Neural cell (in vitro differentiated cells): ENCODE results near the gene USP7. TPM values are rescaled to one million over a fixed set of nuclear protein-coding genes. Genes with fewer than 3 reads are reported as not detected.

ENCODE experiments used
- H2AFZ ChIP-seq: fragments of 200-600, 300-800 bp; sonication (generic), shearing (Covaris generic); 2 replicates; pipeline ENCODE4 v1.6.0; 2014; ENCODE audit warnings: low read depth, mild to moderate bottlenecking, antibody characterized with exemption, low read length, moderate library complexity
- H3F3A ChIP-seq: fragments of 200-600 bp; shearing (Covaris generic); 2 replicates; pipeline ENCODE4 v1.6.1; 2016; ENCODE audit warnings: mild to moderate bottlenecking, moderate library complexity, mixed read lengths, antibody characterized with exemption, low read length; ENCODE audit not compliant: insufficient read depth, poor library complexity, severe bottlenecking
- H3K27ac ChIP-seq: fragments of 200-600, 300-800 bp; sonication (generic), shearing (Covaris generic); 2 replicates; pipeline ENCODE4 v1.5.1; 2014; ENCODE audit warnings: mild to moderate bottlenecking, low read length, moderate library complexity
- H3K27me3 ChIP-seq: fragments of 300-800, 200-600 bp; sonication (generic), shearing (Covaris generic); 2 replicates; pipeline ENCODE4 v1.6.0; 2014; ENCODE audit warnings: mild to moderate bottlenecking, low read depth, low read length, moderate library complexity; ENCODE audit not compliant: insufficient read depth
- H3K36me3 ChIP-seq: fragments of 300-800, 200-600 bp; sonication (generic), shearing (Covaris generic); 2 replicates; pipeline ENCODE4 v1.5.1; 2014; ENCODE audit warnings: mild to moderate bottlenecking, antibody characterized with exemption, low read length, moderate library complexity; ENCODE audit not compliant: insufficient read depth
- H3K4me2 ChIP-seq: fragments of 300-800, 200-600 bp; sonication (generic), shearing (Covaris generic); 2 replicates; pipeline ENCODE4 v1.6.0; 2014; ENCODE audit warnings: mild to moderate bottlenecking, low read length
- H3K4me3 ChIP-seq: fragments of 300-800, 200-600 bp; sonication (generic), shearing (Covaris generic); 2 replicates; pipeline ENCODE4 v1.5.1; 2014; ENCODE audit warnings: mild to moderate bottlenecking, low read length, moderate library complexity
- H3K79me2 ChIP-seq: fragments of 200-600 bp; shearing (Covaris generic); replicated peaks from 2 replicates; pipeline ENCODE4 v1.6.0; 2014; ENCODE audit warnings: mild to moderate bottlenecking, low read length, moderate library complexity; ENCODE audit not compliant: insufficient read depth
- H3K9ac ChIP-seq: fragments of 300-800, 200-600 bp; sonication (generic), shearing (Covaris generic); 2 replicates; pipeline ENCODE4 v1.6.1; 2016; ENCODE audit warnings: mild to moderate bottlenecking, low read length, mixed read lengths
- H3K9me2 ChIP-seq: fragments of 200-600 bp; shearing (Covaris generic); 2 replicates; pipeline ENCODE4 v1.6.1; 2016; ENCODE audit warnings: mild to moderate bottlenecking, low read length, mixed read lengths; ENCODE audit not compliant: insufficient read depth
- H3K9me3 ChIP-seq: fragments of 200-600, 300-800 bp; sonication (generic), shearing (Covaris generic); 2 replicates; pipeline ENCODE4 v1.6.1; 2016; ENCODE audit warnings: mild to moderate bottlenecking, mixed run types, low read length, moderate library complexity, mixed read lengths
- H4K20me1 ChIP-seq: fragments of 200-600 bp; shearing (Covaris generic); 2 replicates; pipeline ENCODE4 v1.6.1; 2016; ENCODE audit warnings: mild to moderate bottlenecking, mixed run types; ENCODE audit not compliant: insufficient read depth
- CTCF ChIP-seq: fragments of 450-650 bp; IDR thresholded peaks from 2 replicates; pipeline ENCODE4 v1.5.1; 2014; ENCODE audit warnings: antibody characterized with exemption, mild to moderate bottlenecking, moderate library complexity; ENCODE audit not compliant: poor library complexity, severe bottlenecking
- EP300 ChIP-seq: fragments of 450-650 bp; conservative IDR thresholded peaks from 2 replicates; pipeline ENCODE4 v1.6.1; 2014; ENCODE audit warnings: antibody characterized with exemption, mild to moderate bottlenecking, moderate library complexity; ENCODE audit not compliant: poor library complexity, severe bottlenecking
- EZH2 ChIP-seq: fragments of 200-600, 300-800 bp; shearing (Covaris generic), sonication (generic); IDR thresholded peaks from 2 replicates; pipeline ENCODE4 v1.6.1; 2014; ENCODE audit warnings: antibody characterized with exemption, low read length, borderline replicate concordance, mild to moderate bottlenecking; ENCODE audit not compliant: insufficient read depth, poor library complexity, severe bottlenecking
- MXI1 ChIP-seq: fragments of 450-650 bp; conservative IDR thresholded peaks from 2 replicates; pipeline ENCODE4 v1.6.1; 2014; ENCODE audit warnings: antibody characterized with exemption, mild to moderate bottlenecking; ENCODE audit not compliant: poor library complexity, severe bottlenecking
- POLR2AphosphoS5 ChIP-seq: IDR thresholded peaks from 2 replicates; pipeline ENCODE4 v1.6.1; 2012
- RAD21 ChIP-seq: fragments of 450-650 bp; conservative IDR thresholded peaks from 2 replicates; pipeline ENCODE4 v1.6.1; 2014; ENCODE audit warnings: antibody characterized with exemption, mild to moderate bottlenecking, moderate library complexity
- SMC3 ChIP-seq: fragments of 450-650 bp; conservative IDR thresholded peaks from 2 replicates; pipeline ENCODE4 v1.6.1; 2014; ENCODE audit warnings: antibody characterized with exemption, mild to moderate bottlenecking, moderate library complexity; ENCODE audit not compliant: poor library complexity
- TAF1 ChIP-seq: IDR thresholded peaks from 2 replicates; pipeline ENCODE4 v1.6.1; 2012; ENCODE audit warnings: low read depth
- polyA plus RNA-seq: library from polyadenylated mRNA; depleted of rRNA; stranded (reverse); fragments of >200 nt; gene quantifications from 2 replicates; pipeline ENCODE4 v1.2.3, GENCODE V29; 2014
- TF ChIP-seq, protein P1 (sequence below): IDR thresholded peaks from 2 replicates; pipeline ENCODE4 v1.6.1; 2012; ENCODE audit warnings: borderline replicate concordance

USP7 gene
- polyA plus RNA-seq, 1 donor from 2014 or later = 52.5 TPM

DNA sequence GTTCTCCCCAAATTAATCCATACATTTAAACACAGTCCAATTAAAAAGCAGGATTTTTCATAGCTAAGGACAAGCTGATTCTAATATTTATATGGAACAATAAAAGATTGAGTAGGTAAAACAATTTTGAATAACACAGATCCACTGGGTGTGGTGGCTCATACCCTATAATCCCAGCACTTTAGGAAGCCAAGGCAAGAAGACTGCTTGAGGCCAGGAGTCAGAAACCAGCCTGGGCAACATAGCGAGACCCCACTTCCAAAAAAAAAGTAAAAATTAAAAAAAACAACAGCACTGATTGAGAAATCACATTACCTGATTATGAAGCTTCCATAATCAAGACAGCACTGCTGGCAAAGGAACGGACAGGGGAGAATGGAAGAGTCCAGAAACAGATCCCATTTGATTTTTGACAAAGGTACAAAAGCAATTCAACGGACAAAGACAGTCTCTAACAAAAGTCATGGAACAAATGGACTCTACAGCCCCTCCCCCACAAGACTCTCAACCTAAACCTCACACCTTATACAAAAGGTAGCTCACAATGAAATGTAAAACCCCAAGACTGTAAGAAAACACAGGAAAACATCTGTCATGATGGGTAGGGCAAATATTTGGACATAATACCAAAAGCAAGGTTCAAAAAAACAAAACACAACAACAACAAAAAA, 17.9 kb downstream of the USP7 start:
- Histone ChIP-seq H3K79me2 (peaks cover 98% of the 10 kb centered on the region), H3K4me2 (no peak overlapping the region), H3K27me3 (no peaks in the 10 kb centered on the region), H3K9me3 (no peaks in the 10 kb centered on the region), H3K4me3 (no peak overlapping the region), H3K27ac (no peak overlapping the region), H2AFZ (no peak overlapping the region), H3K36me3 (no peaks in the 10 kb centered on the region), H3F3A (no peaks in the 10 kb centered on the region), H4K20me1 (peaks cover 28% of the 10 kb centered on the region), H3K9me2 (no peaks in the 10 kb centered on the region), H3K9ac (no peak overlapping the region)
- no peak for TF ChIP-seq TAF1
- TF ChIP-seq CTCF = no peak
- TF ChIP-seq POLR2AphosphoS5 = no peak
- no peak for TF ChIP-seq RAD21
- TF ChIP-seq EP300 = no peak
- TF ChIP-seq, protein P1, sequence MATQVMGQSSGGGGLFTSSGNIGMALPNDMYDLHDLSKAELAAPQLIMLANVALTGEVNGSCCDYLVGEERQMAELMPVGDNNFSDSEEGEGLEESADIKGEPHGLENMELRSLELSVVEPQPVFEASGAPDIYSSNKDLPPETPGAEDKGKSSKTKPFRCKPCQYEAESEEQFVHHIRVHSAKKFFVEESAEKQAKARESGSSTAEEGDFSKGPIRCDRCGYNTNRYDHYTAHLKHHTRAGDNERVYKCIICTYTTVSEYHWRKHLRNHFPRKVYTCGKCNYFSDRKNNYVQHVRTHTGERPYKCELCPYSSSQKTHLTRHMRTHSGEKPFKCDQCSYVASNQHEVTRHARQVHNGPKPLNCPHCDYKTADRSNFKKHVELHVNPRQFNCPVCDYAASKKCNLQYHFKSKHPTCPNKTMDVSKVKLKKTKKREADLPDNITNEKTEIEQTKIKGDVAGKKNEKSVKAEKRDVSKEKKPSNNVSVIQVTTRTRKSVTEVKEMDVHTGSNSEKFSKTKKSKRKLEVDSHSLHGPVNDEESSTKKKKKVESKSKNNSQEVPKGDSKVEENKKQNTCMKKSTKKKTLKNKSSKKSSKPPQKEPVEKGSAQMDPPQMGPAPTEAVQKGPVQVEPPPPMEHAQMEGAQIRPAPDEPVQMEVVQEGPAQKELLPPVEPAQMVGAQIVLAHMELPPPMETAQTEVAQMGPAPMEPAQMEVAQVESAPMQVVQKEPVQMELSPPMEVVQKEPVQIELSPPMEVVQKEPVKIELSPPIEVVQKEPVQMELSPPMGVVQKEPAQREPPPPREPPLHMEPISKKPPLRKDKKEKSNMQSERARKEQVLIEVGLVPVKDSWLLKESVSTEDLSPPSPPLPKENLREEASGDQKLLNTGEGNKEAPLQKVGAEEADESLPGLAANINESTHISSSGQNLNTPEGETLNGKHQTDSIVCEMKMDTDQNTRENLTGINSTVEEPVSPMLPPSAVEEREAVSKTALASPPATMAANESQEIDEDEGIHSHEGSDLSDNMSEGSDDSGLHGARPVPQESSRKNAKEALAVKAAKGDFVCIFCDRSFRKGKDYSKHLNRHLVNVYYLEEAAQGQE = no peak
- TF ChIP-seq MXI1 = no peak
- TF ChIP-seq SMC3 = no peak
- no peak for TF ChIP-seq EZH2

- Histone ChIP-seq H4K20me1 (peaks cover 15% of the 10 kb centered on the region), H3K27me3 (no peaks in the 10 kb centered on the region), H3K4me3 (no peak overlapping the region), H2AFZ (no peak overlapping the region), H3K79me2 (peaks cover 98% of the 10 kb centered on the region), H3K9me3 (no peaks in the 10 kb centered on the region), H3F3A (no peaks in the 10 kb centered on the region), H3K27ac (no peak overlapping the region), H3K4me2 (no peak overlapping the region), H3K9ac (no peak overlapping the region), H3K36me3 (no peaks in the 10 kb centered on the region), H3K9me2 (no peaks in the 10 kb centered on the region)
- no peak for TF ChIP-seq RAD21
- no peak for TF ChIP-seq EP300
- TF ChIP-seq, protein P1 = no peak
- TF ChIP-seq MXI1 = no peak
- no peak for TF ChIP-seq SMC3
- TF ChIP-seq EZH2 = no peak
- TF ChIP-seq CTCF = no peak
- TF ChIP-seq TAF1 = no peak
- TF ChIP-seq POLR2AphosphoS5 = no peak
These were observed 19.5 kb downstream of the USP7 start for GRCh38 chr16:8943966-8944759.
